WERI-Rb-1 (cell line): ENCODE data around the gene FAM163B.

Source experiments
- DNase-seq: peaks from one replicate; pipeline ENCODE4 v3.0.0-alpha.2; 2020
- H3K27ac ChIP-seq: fragments of 250-450 bp; sonication (Bioruptor Pico); 2 replicates; pipeline ENCODE4 v1.5.1; 2020; ENCODE audit warnings: mild to moderate bottlenecking, moderate library complexity
- H3K27me3 ChIP-seq: fragments of 250-450 bp; sonication (Bioruptor Pico); 2 replicates; pipeline ENCODE4 v1.5.1; 2021; ENCODE audit warnings: mild to moderate bottlenecking, low read depth, moderate library complexity; ENCODE audit not compliant: insufficient read depth, severe bottlenecking
- H3K36me3 ChIP-seq: fragments of 250-450 bp; sonication (Bioruptor Pico); 2 replicates; pipeline ENCODE4 v1.5.1; 2020; ENCODE audit warnings: mild to moderate bottlenecking, moderate library complexity
- H3K4me3 ChIP-seq: 2 replicates; pipeline ENCODE4 v1.5.1; 2011; ENCODE audit warnings: low read depth, mild to moderate bottlenecking, control low read depth, low read length
- H3K9me3 ChIP-seq: fragments of 250-450 bp; sonication (Bioruptor Pico); 2 replicates; pipeline ENCODE4 v1.5.1; 2021; ENCODE audit warnings: mild to moderate bottlenecking, moderate library complexity; ENCODE audit not compliant: severe bottlenecking
- CTCF ChIP-seq: IDR thresholded peaks from 2 replicates; pipeline ENCODE4 v1.5.1; 2011; ENCODE audit warnings: low read depth, mild to moderate bottlenecking, control low read depth, inconsistent platforms, low read length

The FAM163B gene

DNA sequence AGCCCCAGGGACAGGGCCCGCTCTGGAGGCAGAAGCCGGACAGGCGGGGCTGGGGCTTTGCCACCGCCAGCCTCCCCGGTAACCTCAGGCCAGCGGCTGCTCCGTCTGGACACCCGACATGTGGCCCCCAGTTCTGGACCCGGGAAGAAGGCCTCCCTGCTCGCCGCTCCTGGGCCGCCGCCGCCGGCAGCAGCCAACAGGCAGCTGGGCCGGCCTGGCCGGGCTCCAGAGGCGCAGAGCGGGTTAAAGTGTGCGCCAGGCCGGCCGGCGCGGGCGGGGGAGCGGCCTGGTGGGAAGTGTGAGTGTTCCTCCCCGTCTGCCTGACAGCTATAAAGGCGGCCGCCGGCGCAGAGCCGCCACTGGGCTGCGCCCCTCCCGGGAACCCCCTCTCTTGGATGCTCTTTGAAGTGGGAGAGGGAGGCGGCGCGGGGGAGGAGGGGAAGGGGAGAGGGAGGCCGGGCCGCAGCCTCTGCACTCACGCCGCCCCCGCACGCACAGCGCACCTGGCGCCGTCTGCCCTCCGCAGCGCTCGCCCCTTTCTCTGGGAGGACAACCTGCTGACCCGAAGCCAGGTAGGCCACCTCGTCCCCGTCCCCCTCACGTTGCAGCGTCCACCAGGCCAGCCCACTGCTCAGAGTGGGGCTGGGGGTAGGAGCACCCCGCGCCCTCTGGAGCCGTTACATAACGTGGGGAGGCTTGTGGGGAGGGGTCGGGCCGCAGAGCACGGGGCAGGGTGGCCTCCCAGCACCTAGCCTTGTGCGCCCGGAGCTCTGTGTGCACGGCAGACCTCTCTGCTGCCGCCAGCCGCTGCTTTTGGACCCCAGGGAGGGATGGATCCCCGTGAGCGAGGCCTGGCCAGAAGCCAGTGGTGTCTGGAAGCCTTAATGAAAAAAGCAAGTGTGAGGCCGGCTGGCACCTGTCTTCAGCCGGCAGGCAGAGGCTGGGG lies 74.6 kb downstream of the FAM163B start, which contains the start of gene ADAMTSL2:
Gene ADAMTSL2, plus strand, starts transcription at position 359 of the 946 bp plus-strand sequence. CDS start 2,009 bp downstream, outside the sequence.
- H3K9me3 ChIP-seq: no peaks in the 10 kb centered on the region
- DNase-seq: no peak
- H3K36me3 ChIP-seq: no peaks in the 10 kb centered on the region
- no peaks in the 10 kb centered on the region for H3K27me3 ChIP-seq
- H3K27ac ChIP-seq: peak within 1 kb of the TSS; percentile 50
- TF ChIP-seq CTCF: no peak
- H3K4me3 ChIP-seq: no peak within 1 kb of the TSS

- DNase-seq: no peak
- no peaks in the 10 kb centered on the region for H3K27me3 ChIP-seq
- no peaks in the 10 kb centered on the region for H3K36me3 ChIP-seq
- TF ChIP-seq CTCF: no peak
- peak overlapping the region; percentile 50 for H3K27ac ChIP-seq
- H3K4me3 ChIP-seq: no peak overlapping the region
- H3K9me3 ChIP-seq: no peaks in the 10 kb centered on the region
Measured at GRCh38 chr9:133533857-133534256, 75.3 kb downstream of the FAM163B start.

DNA sequence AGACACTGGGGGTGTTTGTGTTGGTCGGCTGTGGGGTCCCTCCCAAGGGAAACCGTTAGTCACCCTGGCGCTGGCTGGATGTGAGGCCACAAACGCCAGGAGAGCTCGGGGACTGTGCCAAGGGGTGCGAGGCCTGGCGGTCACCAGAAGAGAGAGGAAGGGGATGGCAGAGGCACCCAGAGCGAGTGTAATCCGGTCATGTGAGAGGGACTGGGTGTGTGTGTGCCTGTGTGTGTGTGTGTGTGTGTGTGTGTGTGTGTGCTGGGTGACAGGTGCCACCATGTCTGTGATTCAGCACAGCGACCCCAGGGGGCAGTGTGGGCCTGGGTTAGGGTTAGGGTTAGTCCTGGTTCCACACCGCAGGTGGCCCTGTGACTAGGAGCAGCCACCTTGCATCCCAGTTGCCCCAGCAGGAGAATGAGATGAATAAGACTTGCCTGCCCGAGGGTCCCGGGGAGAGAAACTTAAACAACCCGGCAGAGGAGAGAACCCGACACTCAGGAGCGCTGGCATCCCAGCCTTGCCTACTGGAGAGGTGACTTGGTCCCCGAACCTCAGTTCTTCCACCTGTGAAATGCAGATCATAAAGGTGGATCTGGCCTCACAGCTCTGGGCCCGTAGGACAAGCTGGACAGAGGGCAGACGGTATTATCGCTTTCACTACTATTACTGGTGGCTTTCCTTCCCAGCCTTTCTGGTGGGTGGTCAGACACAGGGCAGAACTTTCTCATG lies 76.1 kb downstream of the FAM163B start:
- TF ChIP-seq CTCF: peak; percentile 85
- no peaks in the 10 kb centered on the region for H3K27me3 ChIP-seq
- H3K36me3 ChIP-seq: no peaks in the 10 kb centered on the region
- peak; percentile 96 for DNase-seq
- H3K4me3 ChIP-seq: peak overlapping the region; percentile 9
- no peaks in the 10 kb centered on the region for H3K9me3 ChIP-seq
- H3K27ac ChIP-seq: peak overlapping the region; percentile 84

GRCh38 chr9:133531293-133531692 lies 77.9 kb downstream of the FAM163B start:
- Histone ChIP-seq H3K27ac (peak overlapping the region; percentile 84), H3K27me3 (no peaks in the 10 kb centered on the region)

DNA sequence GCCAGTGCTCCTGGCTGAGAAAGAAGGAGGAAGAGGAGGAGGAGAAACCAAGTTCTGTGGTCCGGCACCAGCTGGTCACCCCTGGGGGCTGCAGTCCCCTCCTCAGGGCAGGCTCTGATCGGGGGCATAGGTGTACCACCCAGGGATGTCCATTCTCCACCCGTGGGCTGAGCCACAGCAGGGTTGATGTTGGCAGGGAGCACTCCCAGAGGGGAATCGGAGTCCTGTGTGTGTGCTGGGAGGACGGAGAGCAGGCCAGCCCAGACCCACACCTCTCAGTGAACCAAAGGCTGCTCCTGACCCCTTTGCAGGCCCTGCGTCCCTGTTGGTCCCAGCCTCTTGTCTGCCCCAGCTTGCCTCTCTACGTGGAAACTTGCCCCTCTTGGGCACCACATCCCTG lies 79.3 kb downstream of the FAM163B start:
- no peak for TF ChIP-seq CTCF
- no peaks in the 10 kb centered on the region for H3K27me3 ChIP-seq

More at GRCh38 chr9:133531293-133531692, 77.9 kb downstream of the FAM163B start:
- Histone ChIP-seq H3K36me3 (no peaks in the 10 kb centered on the region), H3K9me3 (no peaks in the 10 kb centered on the region), H3K4me3 (no peak overlapping the region)
- no peak for TF ChIP-seq CTCF
- DNase-seq: no peak

More for the DNA sequence above, 79.3 kb downstream of the FAM163B start:
- H3K9me3 ChIP-seq: no peaks in the 10 kb centered on the region
- no peak for DNase-seq
- H3K4me3 ChIP-seq: no peak overlapping the region
- H3K27ac ChIP-seq: peak overlapping the region; percentile 31
- no peaks in the 10 kb centered on the region for H3K36me3 ChIP-seq
